Transverse colon (tissue), 4 donors: ENCODE measurements around the gene FETUB.

Experiments
- CTCF ChIP-seq, 5 experiments: fragments of 200-600 bp in 3 of 5; fragments of 450-650 bp in 2 of 5; sonication (generic) in 3 of 5; IDR thresholded peaks; 1 replicate in 2 of 5; 2 replicates in 3 of 5; pipeline ENCODE4 v1.5.1; 2016 to 2017; ENCODE audit warnings: antibody characterized with exemption in 5 of 5, inconsistent platforms in 3 of 5, mild to moderate bottlenecking in 2 of 5, moderate library complexity in 1 of 5
- POLR2A ChIP-seq: fragments of 450-650 bp; IDR thresholded peaks from one replicate; pipeline ENCODE4 v1.6.1; 2016; ENCODE audit warnings: antibody characterized with exemption, mild to moderate bottlenecking, moderate library complexity
- POLR2AphosphoS5 ChIP-seq, 3 donors: sonication (generic); formaldehyde crosslinking; IDR thresholded peaks; one replicate each; pipeline ENCODE4 v1.6.1; 2016; ENCODE audit warnings: antibody characterized with exemption in 3 of 3

- TF ChIP-seq CTCF (IDR thresholded peaks at IDR 0.05) (no peak), POLR2AphosphoS5 (IDR thresholded peaks at IDR 0.05) (no peak), POLR2A (no peak)
Measured at GRCh38 chr3:186605078-186605477, 35.1 kb upstream of the FETUB start.
